GM06990 (cell line): ENCODE results near the gene PPP1R27.

Experiments
- DNase-seq: peaks from one replicate; pipeline ENCODE4 v3.0.0-alpha.2; 2011; ENCODE audit not compliant: insufficient read length; ENCODE audit errors: extremely low read depth
- H3K27me3 ChIP-seq: replicated peaks from 2 replicates; pipeline ENCODE4 v1.6.0; 2011; ENCODE audit warnings: low read length; ENCODE audit not compliant: control insufficient read depth, insufficient read depth
- H3K36me3 ChIP-seq: 2 replicates; pipeline ENCODE4 v1.5.1; 2011; ENCODE audit warnings: low read length; ENCODE audit not compliant: control insufficient read depth, insufficient read depth
- H3K4me3 ChIP-seq: replicated peaks from 2 replicates; pipeline ENCODE4 v1.5.1; 2011; ENCODE audit warnings: low read depth, mild to moderate bottlenecking, control low read depth, low read length
- TF ChIP-seq, protein P1 (sequence below): IDR thresholded peaks from 2 replicates; pipeline ENCODE4 v1.5.1; 2011; ENCODE audit warnings: low read length, control low read depth, mild to moderate bottlenecking, inconsistent platforms; ENCODE audit not compliant: insufficient read depth, poor library complexity, severe bottlenecking

The PPP1R27 gene

DNA sequence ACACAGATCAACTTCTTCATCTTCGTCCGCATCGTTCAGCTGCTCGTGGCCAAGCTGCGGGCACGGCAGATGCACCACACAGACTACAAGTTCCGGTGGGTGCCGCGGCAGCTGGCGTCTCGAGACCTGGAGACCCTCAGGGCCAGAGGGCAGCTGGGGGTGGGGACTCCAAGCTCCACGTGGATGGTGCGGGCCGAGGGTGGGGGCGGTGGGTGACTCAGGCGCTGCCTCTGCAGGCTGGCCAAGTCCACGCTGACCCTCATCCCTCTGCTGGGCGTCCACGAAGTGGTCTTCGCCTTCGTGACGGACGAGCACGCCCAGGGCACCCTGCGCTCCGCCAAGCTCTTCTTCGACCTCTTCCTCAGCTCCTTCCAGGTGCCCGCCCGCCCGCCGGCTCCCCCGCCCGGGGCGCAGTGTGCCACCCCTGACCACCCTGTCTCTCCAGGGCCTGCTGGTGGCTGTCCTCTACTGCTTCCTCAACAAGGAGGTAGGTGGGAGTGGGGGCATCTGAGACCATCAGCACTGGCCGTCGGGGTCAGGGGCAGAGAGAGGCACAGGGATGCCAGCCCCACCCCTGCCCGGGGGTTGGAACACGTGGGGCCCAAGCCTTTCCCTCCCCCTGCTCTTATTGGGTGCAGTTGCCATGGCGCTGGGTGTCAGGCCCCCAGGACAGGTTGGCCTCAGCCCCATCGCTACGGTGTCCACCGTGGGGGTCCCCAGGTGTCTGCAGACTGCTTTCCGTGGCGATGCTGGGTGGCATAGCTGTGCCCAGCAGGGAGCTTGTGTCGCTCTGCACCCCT, 22.1 kb downstream of the PPP1R27 start:
- DNase-seq = no peak
- no peaks in the 10 kb centered on the region for H3K36me3 ChIP-seq
- TF ChIP-seq, protein P1, sequence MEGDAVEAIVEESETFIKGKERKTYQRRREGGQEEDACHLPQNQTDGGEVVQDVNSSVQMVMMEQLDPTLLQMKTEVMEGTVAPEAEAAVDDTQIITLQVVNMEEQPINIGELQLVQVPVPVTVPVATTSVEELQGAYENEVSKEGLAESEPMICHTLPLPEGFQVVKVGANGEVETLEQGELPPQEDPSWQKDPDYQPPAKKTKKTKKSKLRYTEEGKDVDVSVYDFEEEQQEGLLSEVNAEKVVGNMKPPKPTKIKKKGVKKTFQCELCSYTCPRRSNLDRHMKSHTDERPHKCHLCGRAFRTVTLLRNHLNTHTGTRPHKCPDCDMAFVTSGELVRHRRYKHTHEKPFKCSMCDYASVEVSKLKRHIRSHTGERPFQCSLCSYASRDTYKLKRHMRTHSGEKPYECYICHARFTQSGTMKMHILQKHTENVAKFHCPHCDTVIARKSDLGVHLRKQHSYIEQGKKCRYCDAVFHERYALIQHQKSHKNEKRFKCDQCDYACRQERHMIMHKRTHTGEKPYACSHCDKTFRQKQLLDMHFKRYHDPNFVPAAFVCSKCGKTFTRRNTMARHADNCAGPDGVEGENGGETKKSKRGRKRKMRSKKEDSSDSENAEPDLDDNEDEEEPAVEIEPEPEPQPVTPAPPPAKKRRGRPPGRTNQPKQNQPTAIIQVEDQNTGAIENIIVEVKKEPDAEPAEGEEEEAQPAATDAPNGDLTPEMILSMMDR = no peak
- no peak overlapping the region for H3K4me3 ChIP-seq
- H3K27me3 ChIP-seq = no peaks in the 10 kb centered on the region; the same call in 1 of the 2 replicates

DNA sequence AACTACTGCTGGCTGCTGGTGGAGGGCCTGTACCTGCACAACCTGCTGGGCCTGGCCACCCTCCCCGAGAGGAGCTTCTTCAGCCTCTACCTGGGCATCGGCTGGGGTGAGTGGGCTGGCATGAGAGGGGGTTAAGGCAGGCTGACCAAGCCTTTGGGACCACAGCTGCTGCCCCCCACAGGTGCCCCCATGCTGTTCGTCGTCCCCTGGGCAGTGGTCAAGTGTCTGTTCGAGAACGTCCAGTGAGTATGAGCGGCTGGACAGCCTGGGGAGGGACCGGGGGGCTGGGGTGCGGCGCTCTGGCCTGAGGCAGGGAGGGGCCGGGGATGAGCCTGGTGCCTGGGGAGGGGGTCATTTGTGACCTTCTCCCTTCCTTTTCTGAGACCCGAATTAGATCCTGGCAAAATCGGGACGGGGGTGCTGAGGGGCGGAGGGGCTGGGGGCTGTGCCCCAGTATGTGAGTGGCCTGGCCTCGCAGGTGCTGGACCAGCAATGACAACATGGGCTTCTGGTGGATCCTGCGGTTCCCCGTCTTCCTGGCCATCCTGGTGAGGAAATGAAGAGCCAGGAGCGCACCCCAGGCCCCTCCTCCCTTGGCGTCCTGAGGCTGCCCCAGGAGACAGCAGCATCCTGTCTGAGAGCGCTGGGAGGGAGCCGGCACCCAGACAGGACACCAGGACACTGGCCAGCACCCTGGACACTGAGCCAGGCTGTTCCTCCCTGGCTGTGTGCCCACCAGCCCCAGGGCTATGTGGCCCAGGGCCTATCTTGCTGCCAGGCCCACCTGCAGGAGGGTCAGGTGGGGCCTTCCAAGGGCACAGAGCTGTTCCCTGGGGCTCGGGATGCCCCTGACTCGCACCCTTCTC, 22.9 kb downstream of the PPP1R27 start:
- H3K36me3 ChIP-seq = no peaks in the 10 kb centered on the region
- DNase-seq = no peak
- TF ChIP-seq, protein P1 = no peak
- no peaks in the 10 kb centered on the region; the same call in 1 of the 2 replicates for H3K27me3 ChIP-seq
- H3K4me3 ChIP-seq = no peak overlapping the region

DNA sequence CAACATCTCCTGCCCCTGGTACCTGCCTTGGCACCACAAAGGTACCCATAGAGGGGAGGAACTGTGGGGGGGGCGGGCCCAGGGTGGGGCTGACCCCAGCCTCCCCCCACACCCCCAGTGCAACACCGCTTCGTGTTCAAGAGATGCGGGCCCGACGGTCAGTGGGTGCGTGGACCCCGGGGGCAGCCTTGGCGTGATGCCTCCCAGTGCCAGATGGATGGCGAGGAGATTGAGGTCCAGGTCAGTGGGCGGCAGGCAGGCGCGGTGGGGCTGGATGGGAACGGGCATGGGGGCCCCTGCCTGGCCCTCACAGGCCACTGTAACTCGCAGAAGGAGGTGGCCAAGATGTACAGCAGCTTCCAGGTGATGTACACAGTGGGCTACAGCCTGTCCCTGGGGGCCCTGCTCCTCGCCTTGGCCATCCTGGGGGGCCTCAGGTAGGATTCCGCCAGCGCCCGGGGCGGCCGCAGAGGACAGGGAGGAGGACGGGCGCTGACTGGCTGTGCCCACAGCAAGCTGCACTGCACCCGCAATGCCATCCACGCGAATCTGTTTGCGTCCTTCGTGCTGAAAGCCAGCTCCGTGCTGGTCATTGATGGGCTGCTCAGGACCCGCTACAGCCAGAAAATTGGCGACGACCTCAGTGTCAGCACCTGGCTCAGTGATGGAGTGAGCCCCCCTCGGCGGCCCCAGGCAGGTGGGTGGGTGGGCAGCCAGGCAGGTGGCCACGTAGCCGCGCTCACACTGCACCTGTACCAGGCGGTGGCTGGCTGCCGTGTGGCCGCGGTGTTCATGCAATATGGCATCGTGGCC, 23.8 kb downstream of the PPP1R27 start:
- Histone ChIP-seq H3K27me3 (no peaks in the 10 kb centered on the region; the same call in 1 of the 2 replicates), H3K36me3 (no peaks in the 10 kb centered on the region), H3K4me3 (no peak overlapping the region)
- TF ChIP-seq, protein P1 = no peak
- no peak for DNase-seq

DNA sequence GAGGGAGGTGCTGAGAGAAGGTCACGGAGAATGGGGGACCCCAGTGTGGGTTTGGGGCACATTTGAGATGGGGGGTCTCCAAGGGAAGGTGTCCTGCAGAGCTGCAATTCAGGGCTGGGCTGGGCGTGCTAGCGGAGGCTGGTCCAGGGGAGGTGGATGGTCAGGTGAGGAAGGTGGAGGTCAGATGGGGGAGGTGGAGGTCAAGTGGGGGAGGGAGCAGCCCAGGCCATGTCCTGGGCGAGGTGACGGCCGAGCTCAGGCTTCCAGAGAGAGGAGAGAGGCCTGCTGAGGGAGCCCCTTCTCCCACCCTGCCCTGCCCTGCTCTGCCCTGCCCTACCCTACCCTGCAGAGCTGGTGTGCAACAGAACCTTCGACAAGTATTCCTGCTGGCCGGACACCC, 24.4 kb downstream of the PPP1R27 start:
- H3K4me3 ChIP-seq = no peak overlapping the region
- TF ChIP-seq, protein P1 = no peak
- H3K27me3 ChIP-seq = no peaks in the 10 kb centered on the region; the same call in 1 of the 2 replicates

DNA sequence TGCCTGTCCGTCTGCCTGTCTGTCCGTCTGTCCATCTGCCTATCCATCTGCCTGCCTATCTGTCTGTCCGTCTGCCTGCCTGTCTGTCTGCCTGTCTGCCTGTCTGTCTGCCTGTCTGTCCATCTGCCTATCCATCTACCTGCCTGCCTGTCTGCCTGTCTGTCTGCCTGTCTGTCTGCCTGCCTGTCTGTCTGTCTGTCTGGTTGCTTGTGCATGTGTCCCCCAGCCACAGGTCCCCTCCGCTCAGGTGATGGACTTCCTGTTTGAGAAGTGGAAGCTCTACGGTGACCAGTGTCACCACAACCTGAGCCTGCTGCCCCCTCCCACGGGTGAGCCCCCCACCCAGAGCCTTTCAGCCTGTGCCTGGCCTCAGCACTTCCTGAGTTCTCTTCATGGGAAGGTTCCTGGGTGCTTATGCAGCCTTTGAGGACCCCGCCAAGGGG, 25.3 kb downstream of the PPP1R27 start:
- no peak for DNase-seq
- no peak overlapping the region for H3K4me3 ChIP-seq
- TF ChIP-seq, protein P1 = no peak
- H3K36me3 ChIP-seq = no peaks in the 10 kb centered on the region
- H3K27me3 ChIP-seq = no peaks in the 10 kb centered on the region; the same call in 1 of the 2 replicates

More for the DNA sequence above, 24.4 kb downstream of the PPP1R27 start:
- no peak for DNase-seq
- H3K36me3 ChIP-seq = no peaks in the 10 kb centered on the region
